Type B pancreatic cell (in vitro differentiated cells): ENCODE results near the gene RABGAP1. TPM values are rescaled to one million over a fixed set of nuclear protein-coding genes. Genes with fewer than 3 reads are reported as not detected.

Source experiments
- DNase-seq: peaks from one replicate; pipeline ENCODE4 v3.0.0; 2021; ENCODE audit warnings: mixed read lengths; ENCODE audit not compliant: unreplicated experiment; ENCODE audit errors: extremely low spot score
- H3K27ac Mint-ChIP-seq: 2 replicates; pipeline ENCODE4 v1.8.0; 2021; ENCODE audit warnings: mild to moderate bottlenecking, mixed read lengths
- H3K27me3 Mint-ChIP-seq: 2 replicates; pipeline ENCODE4 v1.8.0; 2021; ENCODE audit warnings: mixed read lengths
- H3K36me3 Mint-ChIP-seq: 2 replicates; pipeline ENCODE4 v1.8.0; 2021; ENCODE audit warnings: mixed read lengths
- H3K4me1 Mint-ChIP-seq: one replicate; pipeline ENCODE4 v1.8.0; 2021; ENCODE audit warnings: mixed read lengths; ENCODE audit not compliant: unreplicated experiment
- H3K4me3 Mint-ChIP-seq: 2 replicates; pipeline ENCODE4 v1.8.0; 2021; ENCODE audit warnings: mild to moderate bottlenecking, mixed read lengths
- H3K9me3 Mint-ChIP-seq: 2 replicates; pipeline ENCODE4 v1.8.0; 2021; ENCODE audit warnings: mixed read lengths
- total RNA-seq: library from RNA; stranded (reverse); gene quantifications from 2 replicates; pipeline ENCODE4 v1.2.1, GENCODE V29; 2021; ENCODE audit warnings: low replicate concordance
- TF ChIP-seq, protein P1 (sequence below): fragments of 200-600 bp; sonication (generic); conservative IDR thresholded peaks from 2 replicates; pipeline ENCODE4 v1.5.0; 2021; ENCODE audit warnings: antibody characterized with exemption, mild to moderate bottlenecking

RABGAP1 gene
- total RNA-seq, 1 donor from 2014 or later: 68.4 TPM

DNA sequence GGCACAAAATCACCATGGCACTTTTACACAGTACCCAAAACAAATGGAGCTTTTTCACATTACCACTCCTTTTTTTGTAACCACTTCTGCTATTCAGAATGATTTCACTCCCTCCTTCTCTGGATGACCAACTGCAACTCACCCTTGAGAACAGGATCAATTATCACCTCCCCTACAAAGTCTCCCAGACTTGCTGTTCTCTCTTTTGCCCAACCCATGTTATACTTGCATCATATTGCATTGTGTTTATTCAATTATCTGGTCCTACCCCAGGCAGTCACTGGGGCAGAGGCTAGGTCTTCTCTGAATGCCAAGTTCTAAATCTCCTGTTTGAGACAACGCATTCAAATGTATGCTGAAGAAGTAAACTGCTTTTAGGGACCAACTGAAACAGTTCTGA is 188.6 kb downstream of the RABGAP1 start:
- no peak overlapping the region for H3K4me3 Mint-ChIP-seq
- TF ChIP-seq, protein P1, sequence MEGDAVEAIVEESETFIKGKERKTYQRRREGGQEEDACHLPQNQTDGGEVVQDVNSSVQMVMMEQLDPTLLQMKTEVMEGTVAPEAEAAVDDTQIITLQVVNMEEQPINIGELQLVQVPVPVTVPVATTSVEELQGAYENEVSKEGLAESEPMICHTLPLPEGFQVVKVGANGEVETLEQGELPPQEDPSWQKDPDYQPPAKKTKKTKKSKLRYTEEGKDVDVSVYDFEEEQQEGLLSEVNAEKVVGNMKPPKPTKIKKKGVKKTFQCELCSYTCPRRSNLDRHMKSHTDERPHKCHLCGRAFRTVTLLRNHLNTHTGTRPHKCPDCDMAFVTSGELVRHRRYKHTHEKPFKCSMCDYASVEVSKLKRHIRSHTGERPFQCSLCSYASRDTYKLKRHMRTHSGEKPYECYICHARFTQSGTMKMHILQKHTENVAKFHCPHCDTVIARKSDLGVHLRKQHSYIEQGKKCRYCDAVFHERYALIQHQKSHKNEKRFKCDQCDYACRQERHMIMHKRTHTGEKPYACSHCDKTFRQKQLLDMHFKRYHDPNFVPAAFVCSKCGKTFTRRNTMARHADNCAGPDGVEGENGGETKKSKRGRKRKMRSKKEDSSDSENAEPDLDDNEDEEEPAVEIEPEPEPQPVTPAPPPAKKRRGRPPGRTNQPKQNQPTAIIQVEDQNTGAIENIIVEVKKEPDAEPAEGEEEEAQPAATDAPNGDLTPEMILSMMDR: no peak
- H3K4me1 Mint-ChIP-seq: peaks cover 5% of the 10 kb centered on the region
- H3K27ac Mint-ChIP-seq: no peak overlapping the region
- H3K9me3 Mint-ChIP-seq: no peaks in the 10 kb centered on the region
- peaks cover 16% of the 10 kb centered on the region for H3K36me3 Mint-ChIP-seq
- no peaks in the 10 kb centered on the region for H3K27me3 Mint-ChIP-seq
- DNase-seq: no peak

DNA sequence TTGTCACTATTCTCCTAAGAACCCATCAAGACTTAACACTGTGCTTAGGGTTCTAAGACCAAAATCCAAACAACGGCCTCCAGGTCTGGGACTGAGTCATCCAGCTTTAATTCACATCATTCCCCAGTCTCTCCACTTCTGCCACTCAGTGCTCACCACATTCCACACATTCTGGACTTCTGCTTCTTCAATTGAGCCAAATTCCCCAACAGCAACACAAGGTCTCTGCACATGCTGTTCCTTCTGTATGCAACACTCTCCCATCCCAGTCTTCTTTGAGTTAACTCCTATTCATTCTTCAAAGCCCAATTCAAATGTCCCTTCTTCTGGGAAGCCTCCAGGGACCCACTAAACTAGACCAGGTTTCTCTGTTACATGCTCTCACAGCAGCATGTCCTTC is 190.4 kb downstream of the RABGAP1 start:
- no peak overlapping the region for H3K4me3 Mint-ChIP-seq
- H3K4me1 Mint-ChIP-seq: peaks cover 2% of the 10 kb centered on the region
- H3K36me3 Mint-ChIP-seq: peaks cover 17% of the 10 kb centered on the region
- no peaks in the 10 kb centered on the region for H3K9me3 Mint-ChIP-seq
- H3K27me3 Mint-ChIP-seq: no peaks in the 10 kb centered on the region
- H3K27ac Mint-ChIP-seq: no peak overlapping the region
- TF ChIP-seq, protein P1: no peak
- no peak for DNase-seq

GRCh38 chr9:123131993-123132392 is 191.2 kb downstream of the RABGAP1 start:
- Mint-ChIP-seq H3K9me3 (no peaks in the 10 kb centered on the region), H3K4me3 (no peak overlapping the region), H3K27me3 (no peaks in the 10 kb centered on the region), H3K36me3 (peaks cover 18% of the 10 kb centered on the region), H3K27ac (no peak overlapping the region), H3K4me1 (no peaks in the 10 kb centered on the region)
- TF ChIP-seq, protein P1: no peak
- no peak for DNase-seq

DNA sequence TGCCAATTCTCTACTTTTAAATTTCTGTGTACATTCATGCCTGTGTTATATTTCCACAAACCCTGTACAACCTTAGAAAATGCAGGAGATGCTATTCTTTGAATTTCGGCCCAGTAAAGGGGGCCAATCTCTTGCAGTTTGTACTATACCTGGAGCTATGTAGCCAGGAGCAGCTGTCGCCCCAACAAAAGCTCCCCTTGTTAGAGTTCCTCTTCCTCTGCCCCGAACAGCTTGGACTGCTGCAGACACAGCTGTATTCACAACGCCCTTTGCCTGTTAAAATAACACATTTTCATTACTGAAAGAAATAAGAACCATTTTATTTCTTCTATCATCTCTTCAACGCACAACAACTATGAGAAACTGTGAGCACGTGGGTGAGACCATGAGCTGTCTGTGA is 191.9 kb downstream of the RABGAP1 start:
- Mint-ChIP-seq H3K27ac (no peak overlapping the region), H3K4me3 (no peak overlapping the region), H3K4me1 (no peaks in the 10 kb centered on the region), H3K9me3 (no peaks in the 10 kb centered on the region), H3K36me3 (peaks cover 17% of the 10 kb centered on the region), H3K27me3 (no peaks in the 10 kb centered on the region)
- TF ChIP-seq, protein P1: no peak
- DNase-seq: no peak

GRCh38 chr9:123135430-123135829 is 194.6 kb downstream of the RABGAP1 start:
- H3K36me3 Mint-ChIP-seq: peaks cover 18% of the 10 kb centered on the region
- TF ChIP-seq, protein P1: no peak
- no peak overlapping the region for H3K27ac Mint-ChIP-seq
- DNase-seq: no peak
- H3K9me3 Mint-ChIP-seq: no peaks in the 10 kb centered on the region
- no peak overlapping the region for H3K4me3 Mint-ChIP-seq
- no peaks in the 10 kb centered on the region for H3K27me3 Mint-ChIP-seq
- H3K4me1 Mint-ChIP-seq: no peaks in the 10 kb centered on the region

GRCh38 chr9:123138163-123138562 is 197.3 kb downstream of the RABGAP1 start:
- H3K4me3 Mint-ChIP-seq: no peak overlapping the region
- H3K4me1 Mint-ChIP-seq: peaks cover 8% of the 10 kb centered on the region
- no peak for DNase-seq
- H3K9me3 Mint-ChIP-seq: no peaks in the 10 kb centered on the region
- H3K27me3 Mint-ChIP-seq: no peaks in the 10 kb centered on the region
- peaks cover 32% of the 10 kb centered on the region for H3K36me3 Mint-ChIP-seq
- TF ChIP-seq, protein P1: no peak
- H3K27ac Mint-ChIP-seq: no peak overlapping the region
